ENCODE data around the gene IYD. TPM values are rescaled to one million over a fixed set of nuclear protein-coding genes. Genes with fewer than 3 reads are reported as not detected.

The IYD gene
- total RNA-seq, 3 donors from 2014 or later: 0.29 to 0.33 TPM; not detected in 1

DNA sequence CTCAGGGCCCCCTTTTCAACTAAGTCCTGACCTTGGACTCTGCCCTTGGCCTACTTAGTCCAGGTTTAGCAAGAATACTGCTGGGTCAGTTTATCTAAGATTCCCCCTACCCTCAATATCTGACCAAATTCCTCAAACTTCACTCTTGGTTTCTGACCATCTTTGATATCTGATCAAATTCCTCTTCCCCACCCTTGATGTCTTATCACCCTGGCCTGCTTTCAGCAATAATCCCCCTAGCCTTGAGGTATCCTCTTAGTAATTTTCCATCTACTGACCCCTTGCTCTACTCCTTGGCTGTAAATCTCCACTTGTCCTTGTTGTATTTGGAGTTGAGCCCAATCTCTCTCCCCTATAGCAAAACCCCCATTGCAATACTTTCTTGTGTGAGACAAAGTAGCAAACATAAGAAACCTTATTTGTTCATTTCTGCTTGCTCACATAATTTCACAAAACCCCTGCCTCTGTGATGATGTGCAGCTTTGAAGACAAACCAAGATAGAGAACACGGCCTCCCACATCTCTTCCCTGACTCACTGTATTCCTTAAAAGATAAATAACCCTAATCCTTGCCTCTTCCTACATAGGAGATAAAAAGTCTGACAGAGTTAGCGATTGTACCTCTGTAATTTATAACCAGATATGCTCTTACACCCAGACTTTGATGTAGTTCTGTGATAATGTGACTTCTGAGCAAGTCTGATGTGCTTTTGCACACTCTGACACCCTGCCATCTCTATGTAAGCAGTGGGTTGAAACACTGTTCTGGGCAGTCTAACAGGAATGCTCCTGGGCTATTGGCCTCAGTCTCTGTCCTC, 13.8 kb upstream of the IYD start:
- Histone ChIP-seq H3K4me1 (no peaks in the 10 kb centered on the region), H3K27ac (no peak overlapping the region), H3K9me3 (no peaks in the 10 kb centered on the region), H3K36me3 (no peaks in the 10 kb centered on the region), H3K27me3 (no peaks in the 10 kb centered on the region), H3K4me3 (no peak overlapping the region)
- no peak for DNase-seq (ENCODE audit: low spot score in 2 of 2)
- intact Hi-C loops (cut with DNase I; ENCODE audit: low total_unique reads): no loop called here
- no peak for TF ChIP-seq POLR2A (IDR thresholded peaks at IDR 0.05)
- no peak for TF ChIP-seq POLR2AphosphoS5 (IDR thresholded peaks at IDR 0.05)
- TF ChIP-seq, protein P1, sequence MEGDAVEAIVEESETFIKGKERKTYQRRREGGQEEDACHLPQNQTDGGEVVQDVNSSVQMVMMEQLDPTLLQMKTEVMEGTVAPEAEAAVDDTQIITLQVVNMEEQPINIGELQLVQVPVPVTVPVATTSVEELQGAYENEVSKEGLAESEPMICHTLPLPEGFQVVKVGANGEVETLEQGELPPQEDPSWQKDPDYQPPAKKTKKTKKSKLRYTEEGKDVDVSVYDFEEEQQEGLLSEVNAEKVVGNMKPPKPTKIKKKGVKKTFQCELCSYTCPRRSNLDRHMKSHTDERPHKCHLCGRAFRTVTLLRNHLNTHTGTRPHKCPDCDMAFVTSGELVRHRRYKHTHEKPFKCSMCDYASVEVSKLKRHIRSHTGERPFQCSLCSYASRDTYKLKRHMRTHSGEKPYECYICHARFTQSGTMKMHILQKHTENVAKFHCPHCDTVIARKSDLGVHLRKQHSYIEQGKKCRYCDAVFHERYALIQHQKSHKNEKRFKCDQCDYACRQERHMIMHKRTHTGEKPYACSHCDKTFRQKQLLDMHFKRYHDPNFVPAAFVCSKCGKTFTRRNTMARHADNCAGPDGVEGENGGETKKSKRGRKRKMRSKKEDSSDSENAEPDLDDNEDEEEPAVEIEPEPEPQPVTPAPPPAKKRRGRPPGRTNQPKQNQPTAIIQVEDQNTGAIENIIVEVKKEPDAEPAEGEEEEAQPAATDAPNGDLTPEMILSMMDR (IDR thresholded peaks at IDR 0.05): no peak

DNA sequence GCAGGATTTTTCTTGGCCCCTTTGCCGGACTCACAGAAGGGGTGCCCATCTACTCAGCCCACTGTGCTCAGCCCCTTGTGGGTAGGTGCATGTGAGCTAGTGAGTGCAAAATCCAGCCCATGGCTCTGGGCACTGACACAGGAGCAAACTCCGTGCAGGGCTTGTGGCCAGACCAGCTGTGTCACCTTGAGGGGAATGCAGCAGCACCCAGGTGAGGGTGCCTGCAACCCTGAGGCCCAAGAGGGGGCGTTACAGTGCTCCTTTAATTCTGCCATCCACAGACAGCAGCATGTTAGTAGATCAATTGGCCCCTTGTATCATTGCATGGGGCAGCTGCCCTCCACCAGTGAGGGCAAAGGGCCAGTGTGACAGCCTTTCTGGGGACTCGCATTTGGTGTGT, 12.9 kb upstream of the IYD start:
- Histone ChIP-seq H3K4me3 (no peak overlapping the region), H3K27me3 (no peaks in the 10 kb centered on the region), H3K27ac (no peak overlapping the region), H3K4me1 (no peaks in the 10 kb centered on the region), H3K9me3 (no peaks in the 10 kb centered on the region), H3K36me3 (no peaks in the 10 kb centered on the region)
- DNase-seq (ENCODE audit: low spot score in 2 of 2): no peak
- TF ChIP-seq, protein P1 (IDR thresholded peaks at IDR 0.05): no peak
- TF ChIP-seq POLR2AphosphoS5 (IDR thresholded peaks at IDR 0.05) (no peak), POLR2A (IDR thresholded peaks at IDR 0.05) (no peak)
- intact Hi-C loops (cut with DNase I; ENCODE audit: low total_unique reads): no loop called here

DNA sequence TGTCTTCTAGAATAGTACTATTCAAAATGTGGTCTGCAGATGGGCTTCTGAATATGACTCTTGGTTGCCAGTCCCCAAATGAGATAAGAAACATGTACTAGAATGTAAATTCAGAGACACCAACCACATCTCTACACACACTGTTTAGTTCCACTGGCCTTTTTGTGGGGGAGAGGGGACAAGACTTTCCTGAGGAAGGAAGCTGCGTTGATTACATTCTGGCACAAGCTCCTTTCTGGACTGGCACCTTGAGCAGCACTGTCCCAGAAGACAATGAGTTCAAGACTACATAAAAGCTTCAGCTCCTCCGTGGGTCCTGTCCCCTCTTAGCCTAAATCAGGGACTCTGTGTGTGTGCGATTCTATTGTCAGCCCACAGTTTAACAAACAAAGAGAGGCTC, 6.9 kb upstream of the IYD start:
- intact Hi-C loops (cut with DNase I; ENCODE audit: low total_unique reads): no loop called here
- H3K36me3 ChIP-seq: no peaks in the 10 kb centered on the region
- H3K4me3 ChIP-seq: no peak overlapping the region
- no peak overlapping the region for H3K27ac ChIP-seq
- no peaks in the 10 kb centered on the region for H3K27me3 ChIP-seq
- DNase-seq (ENCODE audit: low spot score in 2 of 2): no peak
- H3K9me3 ChIP-seq: no peaks in the 10 kb centered on the region
- H3K4me1 ChIP-seq: no peaks in the 10 kb centered on the region
- TF ChIP-seq POLR2A (IDR thresholded peaks at IDR 0.05): no peak
- TF ChIP-seq POLR2AphosphoS5 (IDR thresholded peaks at IDR 0.05): no peak
- TF ChIP-seq, protein P1 (IDR thresholded peaks at IDR 0.05): no peak

DNA sequence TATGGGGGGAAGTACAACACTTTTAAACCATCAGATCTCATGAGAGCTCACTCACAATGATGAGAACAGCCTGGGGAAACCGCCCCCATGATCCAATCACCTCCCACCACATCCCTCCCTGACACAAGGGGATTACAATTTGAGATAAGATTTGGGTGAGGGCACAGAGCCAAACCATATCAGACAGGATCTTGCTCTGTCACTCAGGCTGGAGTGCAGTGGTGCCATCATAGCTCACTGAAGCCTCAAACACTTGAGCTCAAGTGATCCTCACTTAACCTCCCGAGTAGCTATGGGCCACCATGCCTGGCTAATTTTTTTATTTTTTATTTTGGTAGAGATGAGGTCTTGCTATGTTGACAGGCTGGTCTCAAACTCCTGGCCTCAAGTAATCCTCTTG, 5.1 kb upstream of the IYD start:
- Histone ChIP-seq H3K27ac (no peak overlapping the region), H3K4me3 (no peak overlapping the region), H3K4me1 (no peaks in the 10 kb centered on the region), H3K27me3 (no peaks in the 10 kb centered on the region), H3K36me3 (no peaks in the 10 kb centered on the region), H3K9me3 (no peaks in the 10 kb centered on the region)
- intact Hi-C loops (cut with DNase I; ENCODE audit: low total_unique reads): no loop called here
- TF ChIP-seq, protein P1 (IDR thresholded peaks at IDR 0.05): no peak
- TF ChIP-seq POLR2AphosphoS5 (IDR thresholded peaks at IDR 0.05): no peak
- TF ChIP-seq POLR2A (IDR thresholded peaks at IDR 0.05): no peak
- DNase-seq (ENCODE audit: low spot score in 2 of 2): no peak

DNA sequence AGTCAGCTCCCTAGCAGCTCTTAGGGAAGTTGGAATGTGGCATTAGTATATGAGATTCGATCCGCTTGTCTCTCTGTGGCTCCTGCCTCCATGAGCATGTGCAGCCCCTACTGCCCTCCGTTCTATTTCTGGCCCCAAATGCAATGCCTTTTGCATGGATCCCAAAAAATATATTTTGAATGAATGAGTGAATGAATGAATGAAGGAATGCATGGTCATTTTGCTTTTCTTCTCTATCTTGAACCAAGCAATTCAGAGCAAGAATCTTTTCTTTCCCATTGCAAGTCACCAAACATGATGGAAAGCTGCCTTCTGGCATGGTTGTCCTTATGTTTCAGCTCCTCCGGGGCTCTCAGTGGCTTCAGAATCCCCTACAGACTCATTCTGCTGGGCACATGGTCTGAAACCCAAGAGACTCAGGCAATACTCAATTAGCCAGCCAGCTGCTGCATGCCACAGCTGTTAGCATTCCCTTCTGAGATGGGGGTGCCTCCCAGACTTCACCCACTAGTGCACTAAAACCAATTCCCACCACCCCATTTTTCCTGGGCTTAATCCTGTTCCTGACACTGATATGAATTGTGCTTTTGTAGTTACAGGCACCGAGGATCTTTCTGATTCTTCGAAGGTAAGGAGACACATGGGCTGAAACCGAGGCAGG, 2.6 kb upstream of the IYD start:
- no peaks in the 10 kb centered on the region for H3K36me3 ChIP-seq
- no peak for DNase-seq (ENCODE audit: low spot score in 2 of 2)
- H3K27ac ChIP-seq: no peak overlapping the region
- no peaks in the 10 kb centered on the region for H3K27me3 ChIP-seq
- TF ChIP-seq POLR2AphosphoS5 (IDR thresholded peaks at IDR 0.05): no peak
- TF ChIP-seq, protein P1 (IDR thresholded peaks at IDR 0.05): no peak
- TF ChIP-seq POLR2A (IDR thresholded peaks at IDR 0.05): no peak
- H3K4me3 ChIP-seq: no peak overlapping the region
- no peaks in the 10 kb centered on the region for H3K9me3 ChIP-seq
- intact Hi-C loops (cut with DNase I; ENCODE audit: low total_unique reads): no loop called here
- no peaks in the 10 kb centered on the region for H3K4me1 ChIP-seq

All from breast epithelium (tissue), 4 donors.